ENCODE measurements around the gene HS6ST3.

DNA sequence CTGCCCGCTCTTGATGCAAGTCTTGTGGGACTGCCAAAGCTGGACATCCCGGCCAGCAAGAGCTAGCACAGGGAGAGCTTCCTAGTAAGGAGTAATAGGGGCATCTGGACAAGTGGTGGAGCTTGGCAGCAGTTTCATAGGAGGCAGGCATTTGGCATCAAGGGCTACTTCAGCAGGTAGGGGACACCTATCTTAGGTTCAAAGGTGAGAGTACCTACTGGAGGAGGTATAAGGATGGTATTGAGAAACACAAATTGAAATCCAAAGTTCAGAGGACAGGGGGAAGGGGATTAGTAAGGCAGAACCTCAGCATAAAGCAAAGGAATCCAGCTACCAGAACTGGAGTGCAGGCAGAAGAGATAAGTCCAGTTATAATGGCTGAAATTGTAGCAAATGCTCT is 462.7 kb downstream of the HS6ST3 start:
- TF ChIP-seq, protein P1, sequence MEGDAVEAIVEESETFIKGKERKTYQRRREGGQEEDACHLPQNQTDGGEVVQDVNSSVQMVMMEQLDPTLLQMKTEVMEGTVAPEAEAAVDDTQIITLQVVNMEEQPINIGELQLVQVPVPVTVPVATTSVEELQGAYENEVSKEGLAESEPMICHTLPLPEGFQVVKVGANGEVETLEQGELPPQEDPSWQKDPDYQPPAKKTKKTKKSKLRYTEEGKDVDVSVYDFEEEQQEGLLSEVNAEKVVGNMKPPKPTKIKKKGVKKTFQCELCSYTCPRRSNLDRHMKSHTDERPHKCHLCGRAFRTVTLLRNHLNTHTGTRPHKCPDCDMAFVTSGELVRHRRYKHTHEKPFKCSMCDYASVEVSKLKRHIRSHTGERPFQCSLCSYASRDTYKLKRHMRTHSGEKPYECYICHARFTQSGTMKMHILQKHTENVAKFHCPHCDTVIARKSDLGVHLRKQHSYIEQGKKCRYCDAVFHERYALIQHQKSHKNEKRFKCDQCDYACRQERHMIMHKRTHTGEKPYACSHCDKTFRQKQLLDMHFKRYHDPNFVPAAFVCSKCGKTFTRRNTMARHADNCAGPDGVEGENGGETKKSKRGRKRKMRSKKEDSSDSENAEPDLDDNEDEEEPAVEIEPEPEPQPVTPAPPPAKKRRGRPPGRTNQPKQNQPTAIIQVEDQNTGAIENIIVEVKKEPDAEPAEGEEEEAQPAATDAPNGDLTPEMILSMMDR (IDR thresholded peaks at IDR 0.05 in 8 of 11, conservative IDR thresholded peaks at IDR 0.05 in 3 of 11): no peak
- no peak for TF ChIP-seq POLR2A (IDR thresholded peaks at IDR 0.05)
- no peak for TF ChIP-seq POLR2AphosphoS5 (IDR thresholded peaks at IDR 0.05)

All from spleen (tissue), 7 donors.